ENCODE data around the gene ZNF808. TPM values are rescaled to one million over a fixed set of nuclear protein-coding genes. Genes with fewer than 3 reads are reported as not detected.
"Not testable (repeated sequence)": the region's sequence is repeated elsewhere in the genome, so short reads cannot be mapped to it uniquely, and the experiment has no call there.

ZNF808 gene
- total RNA-seq, 1 experiment from 2014 or later: 39.7 TPM

DNA sequence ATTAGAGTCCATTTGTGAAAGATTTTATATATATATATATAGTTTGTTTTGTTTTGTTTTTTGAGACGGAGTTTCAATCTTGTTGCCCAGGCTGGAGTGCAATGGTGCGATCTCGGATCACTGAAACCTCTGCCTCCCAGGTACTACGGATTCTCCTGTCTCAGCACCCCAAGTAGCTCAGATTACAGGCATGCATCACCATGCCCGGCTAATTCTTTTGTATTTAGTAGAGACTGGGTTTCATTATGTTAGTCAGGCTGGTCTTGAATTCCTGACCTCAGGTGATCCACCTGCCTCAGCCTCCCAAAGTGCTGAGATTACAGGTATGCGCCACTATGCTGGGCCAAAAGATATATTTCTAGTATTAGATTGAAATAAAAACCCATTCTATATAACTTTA is 38.7 kb downstream of the ZNF808 start:
- H3K9ac ChIP-seq (ENCODE audit: low read length): no peak overlapping the region
- no peaks in the 10 kb centered on the region for H3K27me3 ChIP-seq (ENCODE audit: low read length)
- peaks cover 12% of the 10 kb centered on the region for H3K4me1 ChIP-seq (ENCODE audit: low read length)
- no peak for DNase-seq
- H3K36me3 ChIP-seq (ENCODE audit: insufficient read depth, low read length): peaks cover 27% of the 10 kb centered on the region
- H3K4me2 ChIP-seq (ENCODE audit: low read depth, low read length, poor library complexity, severe bottlenecking): no peak overlapping the region
- H4K20me1 ChIP-seq (ENCODE audit: insufficient read depth, low read depth, low read length): no peaks in the 10 kb centered on the region
- no peak overlapping the region for H3K4me3 ChIP-seq (ENCODE audit: low read length)
- H3K27ac ChIP-seq (ENCODE audit: low read length): no peak overlapping the region
- no peaks in the 10 kb centered on the region; the same call in 1 of the 2 replicates for H3K9me3 ChIP-seq (ENCODE audit: low read length)
- peaks cover 10% of the 10 kb centered on the region for H3K79me2 ChIP-seq (ENCODE audit: low read length)
- no peak overlapping the region for H2AFZ ChIP-seq (ENCODE audit: low read length)
- no peaks in the 10 kb centered on the region for H3K9me2 ChIP-seq (replicated peaks; ENCODE audit: insufficient read depth, low read length)

DNA sequence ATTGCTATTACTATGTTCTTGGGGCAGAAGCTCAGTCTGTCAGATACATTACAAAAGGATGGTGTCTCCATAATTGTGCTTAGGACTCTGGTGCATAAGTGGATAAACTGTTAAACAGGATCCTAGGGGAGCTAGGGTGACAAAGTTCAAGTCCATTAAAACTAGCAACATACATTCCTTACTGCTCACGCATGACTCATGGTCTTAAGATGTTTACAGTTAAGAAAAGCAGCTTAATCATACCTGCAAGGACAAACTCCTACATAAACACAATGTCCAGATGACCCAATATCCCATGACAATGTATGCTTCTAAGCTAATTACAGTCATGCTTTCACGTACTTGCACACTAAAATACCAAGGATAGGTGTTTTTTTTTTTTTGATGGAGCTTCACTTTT is 39.1 kb downstream of the ZNF808 start:
- Histone ChIP-seq H3K9me2 (replicated peaks; ENCODE audit: insufficient read depth, low read length) (no peaks in the 10 kb centered on the region), H3K9ac (ENCODE audit: low read length) (no peak overlapping the region), H4K20me1 (ENCODE audit: insufficient read depth, low read depth, low read length) (no peaks in the 10 kb centered on the region), H3K4me2 (ENCODE audit: low read depth, low read length, poor library complexity, severe bottlenecking) (no peak overlapping the region), H2AFZ (ENCODE audit: low read length) (no peak overlapping the region), H3K27me3 (ENCODE audit: low read length) (no peaks in the 10 kb centered on the region), H3K27ac (ENCODE audit: low read length) (no peak overlapping the region), H3K4me3 (ENCODE audit: low read length) (no peak overlapping the region), H3K79me2 (ENCODE audit: low read length) (peaks cover 14% of the 10 kb centered on the region), H3K9me3 (ENCODE audit: low read length) (no peaks in the 10 kb centered on the region; the same call in 1 of the 2 replicates), H3K36me3 (ENCODE audit: insufficient read depth, low read length) (peaks cover 27% of the 10 kb centered on the region), H3K4me1 (ENCODE audit: low read length) (peaks cover 14% of the 10 kb centered on the region)
- DNase-seq: no peak

GRCh38 chr19:52567921-52568320 is 40.5 kb downstream of the ZNF808 start:
- Histone ChIP-seq H3K36me3 (ENCODE audit: insufficient read depth, low read length) (peaks cover 28% of the 10 kb centered on the region), H3K9me3 (ENCODE audit: low read length) (no peaks in the 10 kb centered on the region), H2AFZ (ENCODE audit: low read length) (no peak overlapping the region), H4K20me1 (ENCODE audit: insufficient read depth, low read depth, low read length) (no peaks in the 10 kb centered on the region), H3K4me2 (ENCODE audit: low read depth, low read length, poor library complexity, severe bottlenecking) (no peak overlapping the region), H3K27ac (ENCODE audit: low read length) (no peak overlapping the region), H3K79me2 (ENCODE audit: low read length) (peaks cover 28% of the 10 kb centered on the region), H3K27me3 (ENCODE audit: low read length) (no peaks in the 10 kb centered on the region), H3K9me2 (replicated peaks; ENCODE audit: insufficient read depth, low read length) (no peaks in the 10 kb centered on the region), H3K4me3 (ENCODE audit: low read length) (no peak overlapping the region), H3K4me1 (ENCODE audit: low read length) (peaks cover 14% of the 10 kb centered on the region), H3K9ac (ENCODE audit: low read length) (no peak overlapping the region)
- DNase-seq: no peak

DNA sequence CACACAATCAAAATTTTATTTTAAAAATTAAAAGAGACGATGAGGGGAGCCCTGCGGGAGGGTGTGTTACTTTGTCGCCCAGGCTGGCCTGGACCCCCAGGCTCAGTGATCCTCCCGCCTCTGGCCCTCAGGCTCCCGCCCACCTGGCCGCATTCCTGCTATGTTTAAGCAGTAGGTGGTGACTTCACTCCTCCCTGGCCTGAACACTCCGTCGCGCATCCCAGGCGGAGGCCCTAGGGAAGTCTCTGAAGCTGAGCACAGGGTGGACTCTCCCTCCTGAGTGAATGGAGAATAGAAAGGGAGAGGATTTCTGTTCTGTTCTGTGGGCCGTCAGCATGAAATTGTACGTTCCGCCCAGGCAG is 42.2 kb downstream of the ZNF808 start:
- Histone ChIP-seq H3K9ac (ENCODE audit: low read length) (peak overlapping the region; percentile 58), H3K4me3 (ENCODE audit: low read length) (peak overlapping the region; percentile 99)
- H3K27ac ChIP-seq (ENCODE audit: low read length): not testable (repeated sequence)

DNA sequence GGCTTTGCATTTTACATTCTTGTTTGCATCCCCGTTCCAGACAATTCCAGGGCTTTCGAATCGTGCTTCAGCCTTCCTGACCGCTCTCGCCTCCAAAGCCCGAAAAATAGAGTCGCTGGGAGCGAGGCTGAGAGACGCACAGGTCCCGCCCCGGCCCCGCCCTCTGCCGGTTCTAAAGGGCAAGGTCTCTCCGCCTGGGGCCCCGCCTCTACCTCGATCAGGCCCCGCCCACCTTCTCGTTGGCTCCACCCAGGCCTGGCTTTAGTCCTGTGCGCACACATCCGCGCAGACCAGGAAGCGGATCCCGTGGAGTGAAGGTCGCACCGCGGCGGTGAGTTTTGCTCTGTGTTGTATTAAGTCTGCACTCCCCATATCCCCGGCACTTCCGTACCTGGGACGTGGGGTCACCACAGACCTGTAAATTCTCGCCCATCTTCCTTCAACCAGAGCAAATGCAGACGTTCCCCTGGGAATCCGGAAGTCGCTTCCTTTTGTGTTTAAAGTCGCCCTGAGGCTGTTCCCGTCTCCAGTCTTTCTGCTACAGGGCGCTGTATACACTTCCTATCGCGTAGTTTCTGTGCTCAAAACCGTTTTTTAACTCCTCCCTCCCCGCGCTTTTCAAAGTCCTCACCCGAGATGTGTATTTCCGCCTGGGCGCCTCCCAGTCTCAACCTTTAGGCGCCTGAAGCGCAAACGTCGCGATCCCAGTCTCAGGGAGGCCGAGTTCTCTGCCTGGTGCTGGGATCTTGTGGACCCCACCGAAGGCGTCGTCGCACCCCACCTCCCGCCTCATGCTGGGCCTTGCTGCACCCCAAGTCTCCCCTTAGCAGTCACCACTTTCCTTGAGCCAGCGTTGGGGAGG is 42.8 kb downstream of the ZNF808 start, which contains the start of gene ZNF701:
Gene ZNF701 (plus strand): TSS at position 288 of the 862 bp plus-strand sequence. CDS start 3,861 bp downstream, outside the sequence.
- Histone ChIP-seq H3K9me3 (ENCODE audit: low read length) (no peaks in the 10 kb centered on the region; the same call in 1 of the 2 replicates), H3K9me2 (replicated peaks; ENCODE audit: insufficient read depth, low read length) (no peaks in the 10 kb centered on the region), H3K36me3 (ENCODE audit: insufficient read depth, low read length) (peaks cover 39% of the 10 kb centered on the region), H3K4me3 (ENCODE audit: low read length) (peak within 1 kb of the TSS; percentile 99), H4K20me1 (ENCODE audit: insufficient read depth, low read depth, low read length) (no peaks in the 10 kb centered on the region), H3K79me2 (ENCODE audit: low read length) (peaks cover 44% of the 10 kb centered on the region), H3K4me2 (ENCODE audit: low read depth, low read length, poor library complexity, severe bottlenecking) (peak within 1 kb of the TSS; percentile 99), H3K4me1 (ENCODE audit: low read length) (peaks cover 14% of the 10 kb centered on the region), H3K9ac (ENCODE audit: low read length) (peak within 1 kb of the TSS; percentile 92), H2AFZ (ENCODE audit: low read length) (peak within 1 kb of the TSS; percentile 63), H3K27ac (ENCODE audit: low read length) (peak within 1 kb of the TSS; percentile 57), H3K27me3 (ENCODE audit: low read length) (no peaks in the 10 kb centered on the region)
- peak; percentile 99 for DNase-seq

More for the DNA sequence above, 42.2 kb downstream of the ZNF808 start:
- Histone ChIP-seq H3K79me2 (ENCODE audit: low read length) (peaks cover 44% of the 10 kb centered on the region), H3K4me2 (ENCODE audit: low read depth, low read length, poor library complexity, severe bottlenecking) (peak overlapping the region; percentile 99), H3K4me1 (ENCODE audit: low read length) (peaks cover 14% of the 10 kb centered on the region), H3K36me3 (ENCODE audit: insufficient read depth, low read length) (peaks cover 33% of the 10 kb centered on the region), H2AFZ (ENCODE audit: low read length) (peak overlapping the region; percentile 63; the same call in 1 of the 2 replicates)
- H3K9me2 ChIP-seq (replicated peaks; ENCODE audit: insufficient read depth, low read length); H3K27me3 ChIP-seq (ENCODE audit: low read length); H4K20me1 ChIP-seq (ENCODE audit: insufficient read depth, low read depth, low read length); H3K9me3 ChIP-seq (ENCODE audit: low read length); DNase-seq: not testable (repeated sequence)

- no peak for DNase-seq
- H3K27ac ChIP-seq (ENCODE audit: low read length): no peak overlapping the region
- H2AFZ ChIP-seq (ENCODE audit: low read length): no peak overlapping the region
- no peaks in the 10 kb centered on the region for H3K27me3 ChIP-seq (ENCODE audit: low read length)
- H3K4me2 ChIP-seq (ENCODE audit: low read depth, low read length, poor library complexity, severe bottlenecking): no peak overlapping the region
- no peaks in the 10 kb centered on the region for H4K20me1 ChIP-seq (ENCODE audit: insufficient read depth, low read depth, low read length)
- peaks cover 17% of the 10 kb centered on the region; the same call in 1 of the 2 replicates for H3K79me2 ChIP-seq (ENCODE audit: low read length)
- peaks cover 10% of the 10 kb centered on the region for H3K9me3 ChIP-seq (ENCODE audit: low read length)
- H3K4me1 ChIP-seq (ENCODE audit: low read length): no peaks in the 10 kb centered on the region
- H3K36me3 ChIP-seq (ENCODE audit: insufficient read depth, low read length): peaks cover 80% of the 10 kb centered on the region
- no peak overlapping the region for H3K4me3 ChIP-seq (ENCODE audit: low read length)
- no peaks in the 10 kb centered on the region for H3K9me2 ChIP-seq (replicated peaks; ENCODE audit: insufficient read depth, low read length)
- no peak overlapping the region for H3K9ac ChIP-seq (ENCODE audit: low read length)
Observed at GRCh38 chr19:52584736-52585440, 57.4 kb downstream of the ZNF808 start.

DNA sequence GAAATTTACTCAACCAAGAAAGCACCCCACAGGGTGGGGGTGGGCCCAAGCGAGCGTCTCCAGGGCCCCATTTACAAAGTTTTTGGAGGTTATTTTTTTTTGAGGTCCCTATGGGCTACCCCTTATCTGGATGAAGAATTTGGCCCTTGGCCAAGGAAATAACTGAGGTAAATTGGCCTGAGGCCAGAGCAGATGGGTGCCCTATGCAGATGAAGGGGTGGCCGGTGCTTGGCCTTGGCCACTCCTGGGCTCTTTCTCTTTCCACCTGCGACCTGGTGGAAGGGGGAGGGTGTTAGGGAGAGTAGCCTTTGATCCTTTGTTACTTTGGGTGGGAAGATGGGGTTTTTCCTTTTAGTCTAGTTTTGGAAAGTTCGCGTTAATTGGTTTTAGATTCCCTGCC is 58.1 kb downstream of the ZNF808 start:
- DNase-seq: no peak
- H3K27me3 ChIP-seq (ENCODE audit: low read length): no peaks in the 10 kb centered on the region
- H3K9me3 ChIP-seq (ENCODE audit: low read length): peaks cover 14% of the 10 kb centered on the region
- no peak overlapping the region for H3K4me2 ChIP-seq (ENCODE audit: low read depth, low read length, poor library complexity, severe bottlenecking)
- H4K20me1 ChIP-seq (ENCODE audit: insufficient read depth, low read depth, low read length): no peaks in the 10 kb centered on the region
- no peak overlapping the region for H3K27ac ChIP-seq (ENCODE audit: low read length)
- no peaks in the 10 kb centered on the region for H3K4me1 ChIP-seq (ENCODE audit: low read length)
- no peaks in the 10 kb centered on the region for H3K9me2 ChIP-seq (replicated peaks; ENCODE audit: insufficient read depth, low read length)
- no peak overlapping the region for H3K9ac ChIP-seq (ENCODE audit: low read length)
- peaks cover 17% of the 10 kb centered on the region; the same call in 1 of the 2 replicates for H3K79me2 ChIP-seq (ENCODE audit: low read length)
- H3K36me3 ChIP-seq (ENCODE audit: insufficient read depth, low read length): peaks cover 80% of the 10 kb centered on the region
- H3K4me3 ChIP-seq (ENCODE audit: low read length): no peak overlapping the region
- H2AFZ ChIP-seq (ENCODE audit: low read length): no peak overlapping the region

DNA sequence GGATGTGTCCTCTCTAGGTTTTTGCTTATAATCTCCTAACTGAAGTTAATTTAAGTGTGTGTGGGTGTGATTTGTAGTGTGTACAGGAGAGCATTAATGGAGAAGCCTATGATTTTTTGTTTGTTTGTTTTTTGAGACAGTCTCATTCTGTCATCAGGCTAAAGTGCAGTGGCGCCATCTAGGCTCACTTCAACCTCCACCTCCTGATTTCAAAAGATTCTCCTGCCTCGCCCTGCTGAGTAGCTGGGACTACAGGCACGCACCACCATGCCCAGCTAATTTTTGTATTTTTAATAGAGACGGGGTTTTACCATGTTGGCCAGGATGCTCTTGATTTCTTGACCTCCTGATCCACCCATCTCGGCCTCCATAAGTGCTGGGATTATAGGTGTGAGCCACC is 63.3 kb downstream of the ZNF808 start:
- Histone ChIP-seq H3K27me3 (ENCODE audit: low read length) (no peaks in the 10 kb centered on the region), H2AFZ (ENCODE audit: low read length) (no peak overlapping the region), H3K9ac (ENCODE audit: low read length) (no peak overlapping the region), H3K4me1 (ENCODE audit: low read length) (no peaks in the 10 kb centered on the region), H3K79me2 (ENCODE audit: low read length) (0 out of 2 replicates have a peak, but pooled peaks cover under 1% of the 10 kb centered on the region), H3K4me2 (ENCODE audit: low read depth, low read length, poor library complexity, severe bottlenecking) (no peak overlapping the region), H3K9me3 (ENCODE audit: low read length) (0 out of 2 replicates have a peak, but pooled peaks cover 3% of the 10 kb centered on the region), H3K4me3 (ENCODE audit: low read length) (no peak overlapping the region), H4K20me1 (ENCODE audit: insufficient read depth, low read depth, low read length) (no peaks in the 10 kb centered on the region), H3K36me3 (ENCODE audit: insufficient read depth, low read length) (peaks cover 59% of the 10 kb centered on the region), H3K9me2 (replicated peaks; ENCODE audit: insufficient read depth, low read length) (no peaks in the 10 kb centered on the region), H3K27ac (ENCODE audit: low read length) (no peak overlapping the region)
- DNase-seq: no peak

All from Karpas-422 (cell line).